ENCODE measurements around the gene OAF.
A peak's percentile ranks its signal among the peaks of the same experiment; 100 is the strongest.

OAF gene

DNA sequence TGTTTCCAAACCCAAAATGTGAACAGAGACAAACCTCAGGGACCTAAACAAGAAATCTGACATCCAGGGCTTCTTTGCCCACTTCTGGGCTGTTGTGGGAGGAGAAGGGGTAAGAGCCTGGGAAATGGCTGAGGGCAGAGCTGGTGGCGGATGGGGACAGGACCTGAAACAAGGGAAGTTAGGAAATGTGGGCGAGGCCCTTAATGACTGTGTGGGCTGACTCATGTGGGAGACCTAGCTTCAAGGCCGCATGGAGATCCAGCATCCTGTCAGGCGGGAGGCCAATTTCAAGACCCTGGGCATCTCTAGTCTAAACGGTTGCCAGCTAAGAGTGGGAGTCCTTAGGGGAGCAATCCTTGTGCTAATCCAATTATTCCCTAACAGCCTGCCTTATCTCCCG, 2.1 kb upstream of the OAF start:
- in situ Hi-C loops (cut with HindIII; ENCODE audit: low sequenced_read_pairs) = no loop called here
- TF ChIP-seq, protein P1, sequence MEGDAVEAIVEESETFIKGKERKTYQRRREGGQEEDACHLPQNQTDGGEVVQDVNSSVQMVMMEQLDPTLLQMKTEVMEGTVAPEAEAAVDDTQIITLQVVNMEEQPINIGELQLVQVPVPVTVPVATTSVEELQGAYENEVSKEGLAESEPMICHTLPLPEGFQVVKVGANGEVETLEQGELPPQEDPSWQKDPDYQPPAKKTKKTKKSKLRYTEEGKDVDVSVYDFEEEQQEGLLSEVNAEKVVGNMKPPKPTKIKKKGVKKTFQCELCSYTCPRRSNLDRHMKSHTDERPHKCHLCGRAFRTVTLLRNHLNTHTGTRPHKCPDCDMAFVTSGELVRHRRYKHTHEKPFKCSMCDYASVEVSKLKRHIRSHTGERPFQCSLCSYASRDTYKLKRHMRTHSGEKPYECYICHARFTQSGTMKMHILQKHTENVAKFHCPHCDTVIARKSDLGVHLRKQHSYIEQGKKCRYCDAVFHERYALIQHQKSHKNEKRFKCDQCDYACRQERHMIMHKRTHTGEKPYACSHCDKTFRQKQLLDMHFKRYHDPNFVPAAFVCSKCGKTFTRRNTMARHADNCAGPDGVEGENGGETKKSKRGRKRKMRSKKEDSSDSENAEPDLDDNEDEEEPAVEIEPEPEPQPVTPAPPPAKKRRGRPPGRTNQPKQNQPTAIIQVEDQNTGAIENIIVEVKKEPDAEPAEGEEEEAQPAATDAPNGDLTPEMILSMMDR (IDR thresholded peaks at IDR 0.05; ENCODE audit: low read depth, low read length, missing control alignments) = no peak
- peak; percentile 22 for DNase-seq (ENCODE audit: low read depth)
- no peak overlapping the region for H3K4me3 ChIP-seq (ENCODE audit: low read depth, low read length)

DNA sequence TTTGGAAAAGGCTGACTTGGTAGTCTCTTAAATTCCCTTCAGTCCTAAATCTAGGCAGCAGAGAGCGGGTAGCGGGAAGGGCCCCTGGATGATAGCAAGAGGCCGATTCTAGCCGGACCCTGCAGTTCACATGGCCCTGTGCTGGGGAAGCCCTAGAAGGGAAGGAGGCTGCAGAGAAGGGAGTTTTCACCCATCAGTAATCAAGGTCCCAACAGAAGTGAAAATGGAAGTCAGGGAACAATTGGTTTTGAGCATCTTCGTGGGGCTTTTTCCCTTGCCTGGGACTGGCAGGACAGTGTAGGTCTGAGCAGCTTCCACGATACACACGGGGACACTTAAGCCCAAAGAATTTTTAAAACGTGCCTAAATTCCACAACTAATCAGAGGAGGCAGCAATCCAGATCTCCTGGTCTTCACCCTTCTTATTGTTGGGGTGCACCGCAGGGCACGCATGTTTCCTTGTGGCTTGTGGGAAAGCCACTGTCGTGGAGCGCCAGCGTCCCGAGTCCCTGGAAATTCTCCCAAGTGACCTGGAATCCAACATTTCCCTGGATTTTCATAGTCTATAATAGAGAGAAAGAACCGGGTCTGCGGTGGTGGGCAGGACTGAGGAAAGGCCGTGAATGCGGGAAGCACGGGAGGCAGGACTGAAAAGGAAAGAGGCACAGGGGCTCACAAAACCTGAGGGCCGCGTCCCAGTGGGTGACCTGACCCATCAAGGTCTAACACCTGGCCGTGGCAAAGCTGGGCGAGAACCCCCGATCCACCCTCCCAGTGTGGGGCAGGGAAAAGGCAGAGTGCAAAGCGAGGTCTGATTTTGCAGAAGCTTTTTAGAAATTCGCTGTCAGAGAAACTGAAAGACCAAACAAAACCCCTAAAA, 846 bp upstream of the OAF start:
- peak overlapping the region; percentile 58 for H3K4me3 ChIP-seq (ENCODE audit: low read depth, low read length)
- TF ChIP-seq, protein P1 (IDR thresholded peaks at IDR 0.05; ENCODE audit: low read depth, low read length, missing control alignments) = no peak
- DNase-seq (ENCODE audit: low read depth) = no peak
- in situ Hi-C loops (cut with HindIII; ENCODE audit: low sequenced_read_pairs) = no loop called here

DNA sequence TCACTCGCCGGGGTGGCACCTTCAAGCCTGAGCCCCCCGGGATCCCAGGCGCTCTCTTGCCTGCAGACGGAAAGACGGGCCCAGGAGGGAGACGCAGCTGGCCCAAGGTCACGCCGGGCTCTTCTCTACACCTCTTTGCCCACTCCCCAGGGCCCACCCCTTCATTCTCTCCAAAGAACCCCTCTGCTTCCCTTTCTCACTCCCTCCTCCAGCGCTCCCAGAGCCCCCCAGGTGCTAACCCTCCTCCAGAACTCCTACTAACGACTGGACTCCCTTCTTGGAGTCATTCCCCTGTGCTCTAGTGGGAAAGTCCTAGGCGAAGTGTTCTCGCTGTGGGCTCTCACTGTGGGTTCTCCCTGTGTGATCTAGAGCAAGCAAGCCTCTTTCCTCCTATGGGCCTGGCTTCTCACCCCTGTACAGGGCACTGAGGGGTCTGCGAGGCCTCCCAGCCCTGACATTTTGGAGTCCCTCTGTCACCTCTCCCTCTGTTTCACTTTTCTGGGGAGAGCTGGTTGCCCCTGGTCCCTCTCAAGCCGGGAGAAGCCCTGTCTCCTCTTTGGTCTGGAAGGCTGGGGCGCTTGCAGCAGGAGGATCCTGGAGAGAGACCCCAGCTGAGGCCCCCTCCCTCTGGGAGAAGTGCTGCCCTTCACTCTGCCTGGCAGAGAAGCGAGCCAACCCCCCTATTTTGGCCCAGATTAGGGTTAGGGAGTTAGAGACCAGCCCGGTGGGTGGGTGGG, 858 bp downstream of the OAF start:
- in situ Hi-C loops (cut with HindIII; ENCODE audit: low sequenced_read_pairs) = no loop called here
- H3K4me3 ChIP-seq (ENCODE audit: low read depth, low read length) = peak overlapping the region; percentile 58
- DNase-seq (ENCODE audit: low read depth) = no peak
- TF ChIP-seq, protein P1 (IDR thresholded peaks at IDR 0.05; ENCODE audit: low read depth, low read length, missing control alignments) = no peak

DNA sequence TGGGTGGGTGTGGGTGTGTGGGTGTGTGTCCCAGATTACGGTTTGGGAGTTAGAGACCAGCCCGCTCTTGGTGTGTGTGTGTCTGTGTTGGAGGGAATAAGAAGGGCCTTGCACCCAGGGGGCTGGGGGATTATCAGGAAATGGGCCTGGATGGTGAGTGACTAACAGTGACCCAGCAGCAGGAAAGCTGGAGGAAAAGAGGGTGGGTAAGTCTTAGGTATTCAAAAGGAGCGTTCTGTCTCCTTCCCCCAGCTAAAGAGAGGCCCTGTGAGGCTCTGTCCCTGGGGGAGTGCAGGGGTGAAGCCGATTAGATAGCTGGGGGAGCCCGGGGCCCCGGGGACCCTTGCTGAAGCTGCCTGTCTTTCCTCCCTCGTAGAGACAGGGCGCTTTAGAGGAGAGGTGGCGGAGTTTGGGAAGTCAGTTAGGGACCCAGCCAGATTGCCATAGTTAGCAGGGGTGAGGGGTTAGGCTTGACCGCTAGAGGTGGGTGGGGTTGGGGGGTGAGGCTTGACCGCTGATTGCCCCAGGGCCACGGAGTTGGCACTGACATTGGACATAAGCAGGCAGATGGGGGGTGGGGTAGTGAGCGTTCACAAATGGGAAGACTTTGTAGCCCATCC, 1.5 kb downstream of the OAF start:
- DNase-seq (ENCODE audit: low read depth) = no peak
- peak overlapping the region; percentile 58 for H3K4me3 ChIP-seq (ENCODE audit: low read depth, low read length)

DNA sequence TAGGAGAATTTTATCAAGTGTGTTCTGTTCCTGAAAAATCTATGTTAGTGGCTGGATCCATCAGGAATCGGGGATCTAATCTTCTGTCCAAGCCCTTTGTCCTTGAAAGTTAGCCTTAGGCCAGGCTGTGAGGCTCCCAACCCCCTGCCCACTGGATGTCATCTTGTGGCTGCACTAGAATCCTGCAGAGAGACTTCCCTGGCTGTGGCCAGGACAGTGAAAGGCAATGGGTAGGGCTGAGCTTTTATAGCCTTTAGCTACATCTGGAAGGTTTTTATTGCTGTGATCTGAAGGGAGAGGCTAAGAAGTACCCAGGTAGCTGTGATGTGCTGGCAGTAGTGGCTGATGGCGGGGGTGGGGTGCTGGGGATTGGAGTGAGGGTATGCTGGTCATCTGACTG, 2.1 kb downstream of the OAF start:
- in situ Hi-C loops (cut with HindIII; ENCODE audit: low sequenced_read_pairs) = no loop called here
- DNase-seq (ENCODE audit: low read depth) = no peak
- peak overlapping the region; percentile 58 for H3K4me3 ChIP-seq (ENCODE audit: low read depth, low read length)
- TF ChIP-seq, protein P1 (IDR thresholded peaks at IDR 0.05; ENCODE audit: low read depth, low read length, missing control alignments) = no peak

More for the DNA sequence above, 1.5 kb downstream of the OAF start:
- in situ Hi-C loops (cut with HindIII; ENCODE audit: low sequenced_read_pairs) = no loop called here
- TF ChIP-seq, protein P1 (IDR thresholded peaks at IDR 0.05; ENCODE audit: low read depth, low read length, missing control alignments) = no peak

DNA sequence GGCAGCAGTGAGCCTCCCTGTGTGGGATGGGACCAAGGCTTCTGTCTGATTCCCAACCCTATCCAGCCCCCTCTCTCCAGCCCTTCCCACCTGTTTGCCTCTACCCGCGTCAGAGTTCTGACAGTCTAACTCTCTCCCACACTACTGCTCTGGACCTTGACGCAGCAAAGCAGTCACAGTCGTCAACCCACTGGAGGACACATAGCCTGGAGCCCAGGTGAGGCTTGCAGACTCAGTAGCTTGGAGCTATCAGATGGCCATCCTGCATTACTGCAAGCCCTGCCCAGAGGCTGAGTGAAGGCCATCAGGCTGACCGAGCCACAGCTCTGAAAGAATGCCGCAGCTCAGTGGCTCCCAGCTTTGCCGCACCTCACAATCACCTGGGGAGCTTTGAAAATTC, 3.7 kb downstream of the OAF start:
- TF ChIP-seq, protein P1 (IDR thresholded peaks at IDR 0.05; ENCODE audit: low read depth, low read length, missing control alignments) = no peak
- no peak for DNase-seq (ENCODE audit: low read depth)
- in situ Hi-C loops (cut with HindIII; ENCODE audit: low sequenced_read_pairs) = no loop called here
- H3K4me3 ChIP-seq (ENCODE audit: low read depth, low read length) = no peak overlapping the region

Measured in astrocyte of the cerebellum (primary cell).